ENCODE data around the gene MCIDAS. TPM values are rescaled to one million over a fixed set of nuclear protein-coding genes. Genes with fewer than 3 reads are reported as not detected.

MCIDAS gene
- total and polyA plus RNA-seq, 2 of the 8 experiments (the other 6 are each of a cell fraction or from before 2014, with no cell fraction given), result 0.15 TPM; not detected in 1

DNA sequence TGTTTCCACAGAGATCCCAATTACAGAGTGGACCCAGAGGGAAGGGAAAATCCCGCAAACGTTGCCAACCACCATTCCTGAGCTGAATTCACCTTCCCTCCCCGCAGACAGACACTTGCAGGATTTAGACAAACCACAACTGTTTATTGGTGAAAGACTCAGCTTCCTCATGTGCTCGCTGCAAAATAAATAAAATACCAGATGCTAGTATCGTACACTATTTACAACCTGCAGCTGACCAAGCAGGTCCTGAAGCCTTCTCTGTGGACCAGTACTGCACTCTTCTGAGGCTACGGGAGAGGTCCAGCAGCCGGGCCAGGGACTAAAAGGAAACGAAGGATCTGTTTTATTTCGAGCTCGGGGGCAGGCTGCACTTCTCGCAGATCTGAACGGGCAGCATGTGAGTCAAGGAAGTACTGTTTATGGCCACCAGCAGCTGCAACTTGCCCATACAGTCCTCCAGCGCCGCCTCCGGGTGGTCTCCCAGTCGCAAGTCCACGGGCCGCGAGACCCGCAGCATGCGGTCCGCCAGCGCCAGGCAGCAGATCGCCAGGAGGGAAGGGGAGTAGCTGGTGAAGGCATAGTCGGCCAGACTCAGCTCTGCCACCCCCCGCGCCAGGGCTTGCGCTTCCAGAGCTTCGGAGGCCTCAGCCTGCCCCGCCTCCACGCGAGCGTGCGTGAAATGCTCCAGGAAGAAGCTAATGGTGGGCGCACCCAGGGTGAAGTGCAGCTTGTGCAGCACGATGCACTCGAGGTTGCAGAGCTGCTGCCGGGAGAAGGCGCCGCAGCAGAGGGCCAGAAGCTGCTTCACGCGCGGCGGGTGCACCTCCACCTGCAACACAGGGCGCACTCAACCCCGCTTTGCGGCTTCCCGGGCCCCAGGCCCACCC, 4.2 kb upstream of the MCIDAS start:
- Histone ChIP-seq H3K56ac (replicated peaks; ENCODE audit: insufficient read length, low read depth, low read length) (no peak overlapping the region), H2AFZ (ENCODE audit: low read length) (no peak overlapping the region), H4K91ac (replicated peaks; ENCODE audit: insufficient read length, low read length) (no peak overlapping the region), H3K4me1 (replicated peaks in 1 of 4; ENCODE audit: control insufficient read depth in 3 of 4, insufficient read depth in 4 of 4, low read length in 3 of 4) (peaks cover 2 to 33% (median 17%) of the 10 kb centered on the region in 4 experiments), H4K5ac (ENCODE audit: insufficient read length, low read depth, low read length) (no peak overlapping the region), H3K36me3 (ENCODE audit: control insufficient read depth in 2 of 4, insufficient read depth in 4 of 4, low read length in 3 of 4) (peaks cover 0 to 5% (median 0%) of the 10 kb centered on the region in 4 experiments; a peak in 2 of 8 replicates), H2BK5ac (ENCODE audit: low read depth, low read length) (no peak overlapping the region), H3K4me3 (ENCODE audit: extremely low read depth in 1 of 4, insufficient read depth in 2 of 4, low read depth in 3 of 4, low read length in 4 of 4) (peak overlapping the region in 2 of 4 experiments; percentile 14 to 63; a peak in 3 of 8 replicates), H2BK120ac (replicated peaks; ENCODE audit: low read depth, low read length) (no peak overlapping the region), H3K14ac (ENCODE audit: insufficient read length) (no peak overlapping the region), H3K9ac (replicated peaks in 1 of 4; ENCODE audit: extremely low read depth in 1 of 4, low read depth in 3 of 4, low read length in 3 of 4) (no peak overlapping the region), H2AK5ac (ENCODE audit: low read depth, low read length) (no peak overlapping the region), H3K9me3 (ENCODE audit: insufficient read depth in 2 of 2, low read depth in 1 of 2, low read length in 1 of 2) (no peaks in the 10 kb centered on the region), H2BK20ac (ENCODE audit: low read length) (no peak overlapping the region), H3K4me2 (ENCODE audit: insufficient read depth in 1 of 2, low read depth in 2 of 2, low read length in 2 of 2) (peak overlapping the region; percentile 92 to 96), H3K79me1 (ENCODE audit: low read depth, low read length) (no peaks in the 10 kb centered on the region), H2BK12ac (ENCODE audit: low read depth, low read length) (0 out of 2 replicates have a peak overlapping the region, but pooled peaks have one; percentile 34), H2BK15ac (ENCODE audit: low read length) (peak overlapping the region; percentile 5; the same call in 1 of the 2 replicates), H3K23me2 (ENCODE audit: low read depth, low read length) (peaks cover 28% of the 10 kb centered on the region; the same call in 1 of the 2 replicates), H3K4ac (replicated peaks; ENCODE audit: insufficient read length, low read depth, low read length) (no peak overlapping the region), H3K79me2 (ENCODE audit: control insufficient read depth in 1 of 2, insufficient read depth in 2 of 2, low read length in 2 of 2) (no peaks in the 10 kb centered on the region), H4K20me1 (replicated peaks in 1 of 2; ENCODE audit: control insufficient read depth in 1 of 2, insufficient read depth in 2 of 2, low read length in 2 of 2) (peaks cover 5 to 24% of the 10 kb centered on the region in 2 experiments), H3K23ac (ENCODE audit: insufficient read length) (peak overlapping the region; percentile 0), H4K8ac (ENCODE audit: extremely low read depth, insufficient read depth, low read length) (peak overlapping the region; percentile 78), H3K27ac (ENCODE audit: low read depth, low read length) (no peak overlapping the region), H3K18ac (ENCODE audit: extremely low read depth, low read length) (no peak overlapping the region), H3K27me3 (replicated peaks in 1 of 4; ENCODE audit: control insufficient read depth in 3 of 4, extremely low read depth in 1 of 4, insufficient read depth in 3 of 4, low read length in 3 of 4) (peaks cover 72 to 95% (median 90%) of the 10 kb centered on the region in 4 experiments)
- peak in 1 of 2 experiments; percentile 62 for DNase-seq (ENCODE audit: low read depth in 1 of 2, low spot score in 2 of 2)
- peak; percentile 24; the same call in 1 of the 2 replicates for TF ChIP-seq BACH1 (IDR thresholded peaks at IDR 0.05; ENCODE audit: low read length)
- no peak for TF ChIP-seq SIRT6 (IDR thresholded peaks at IDR 0.05; ENCODE audit: low read length)
- TF ChIP-seq RNF2 (IDR thresholded peaks at IDR 0.05; ENCODE audit: borderline replicate concordance, low read depth, low read length, missing control alignments, poor library complexity, severe bottlenecking), result peak; percentile 98
- TF ChIP-seq EZH2 (IDR thresholded peaks at IDR 0.05; ENCODE audit: low read depth, low read length, severe bottlenecking), result peak; percentile 99
- peak; percentile 98 for TF ChIP-seq SUZ12 (IDR thresholded peaks at IDR 0.05; ENCODE audit: low read length)
- peak; percentile 81 for TF ChIP-seq CTBP2 (IDR thresholded peaks at IDR 0.05; ENCODE audit: borderline replicate concordance, insufficient read depth, insufficient read length, low read length)
- TF ChIP-seq RXRA (IDR thresholded peaks at IDR 0.05; ENCODE audit: insufficient read depth, low read depth, low read length), result no peak
- WGBS, 2 experiments (ENCODE audit: extremely low coverage in 1 of 2, insufficient coverage in 1 of 2, insufficient read length in 1 of 2, insufficient replicate concordance in 2 of 2, low coverage in 1 of 2, low lambda C conversion rate in 2 of 2, missing lambda C conversion rate in 1 of 2), result 10% methylated on average over 37 of the region's 48 CpGs; no CpG with 5 or more reads in 1 of the 2 experiments
- ChIA-PET CTCF (ENCODE audit: partially characterized antibody) (interaction anchor here (1.0 to 13.6 kb wide), 8 partner anchors 8 to 69 kb away, joined by 3 to 143 read pairs (median 4); partner anchors contain the start of gene CDC20B), POLR2A (ENCODE audit: partially characterized antibody) (interaction anchor here (1.2 to 3.7 kb wide), 5 partner anchors 8 to 76 kb away, joined by 3 to 13 read pairs (median 5); partner anchors contain the start of genes DHX29 and MTREX)
- FAIRE-seq, result no peak

All from H1 (cell line).